Measurements from ENCODE around the gene CCDC112. TPM values are rescaled to one million over a fixed set of nuclear protein-coding genes. Genes with fewer than 3 reads are reported as not detected.

CCDC112 gene
- total and polyA plus RNA-seq, 2 donors = 5.5 to 11.3 TPM

GRCh38 chr5:115227281-115227680, 69.2 kb downstream of the CCDC112 start:
- H3K4me1 ChIP-seq (ENCODE audit: insufficient read depth) = no peaks in the 10 kb centered on the region
- peaks cover 1% of the 10 kb centered on the region for H3K36me3 ChIP-seq (ENCODE audit: insufficient read depth)
- WGBS = 100% methylated on average over 1 of the region's 1 CpG
- H3K27ac ChIP-seq (ENCODE audit: low read depth) = no peak overlapping the region
- DNase-seq (ENCODE audit: extremely low spot score) = no peak
- H3K4me3 ChIP-seq (ENCODE audit: low read depth, low read length) = no peak overlapping the region

Small RNAs within 50 kb of the gene (small RNA-seq; reads per million reads assigned to genes)
- gene HMGN1P15 = not detected

Other genes starting within 250 kb of the CCDC112 start
- gene TRIM36, start 126.7 kb downstream of the CCDC112 start, total RNA-seq = 1.8 TPM
- gene TRIM36, start 126.7 kb downstream of the CCDC112 start, polyA plus RNA-seq = 0.34 TPM
- 30.5 TPM for gene PGGT1B, start 33.8 kb downstream of the CCDC112 start, total RNA-seq
- 7.0 TPM for gene PGGT1B, start 33.8 kb downstream of the CCDC112 start, polyA plus RNA-seq
- 42.1 TPM for gene FEM1C, start 248.1 kb upstream of the CCDC112 start, total RNA-seq
- gene FEM1C, start 248.1 kb upstream of the CCDC112 start, polyA plus RNA-seq = 11.0 TPM